Activated CD8-positive, alpha-beta memory T cell treated with anti-CD3 and anti-CD28 coated beads for 4 hours (primary cell): ENCODE data around the gene ZNF224.
"Not testable (repeated sequence)": the region's sequence is repeated elsewhere in the genome, so short reads cannot be mapped to it uniquely, and the experiment has no call there.

Experiments used
- DNase-seq, 2 donors: peaks; one replicate each; pipeline ENCODE4 v3.0.0-alpha.2; 2020; ENCODE audit warnings: low read depth in 2 of 2

The ZNF224 gene

DNA sequence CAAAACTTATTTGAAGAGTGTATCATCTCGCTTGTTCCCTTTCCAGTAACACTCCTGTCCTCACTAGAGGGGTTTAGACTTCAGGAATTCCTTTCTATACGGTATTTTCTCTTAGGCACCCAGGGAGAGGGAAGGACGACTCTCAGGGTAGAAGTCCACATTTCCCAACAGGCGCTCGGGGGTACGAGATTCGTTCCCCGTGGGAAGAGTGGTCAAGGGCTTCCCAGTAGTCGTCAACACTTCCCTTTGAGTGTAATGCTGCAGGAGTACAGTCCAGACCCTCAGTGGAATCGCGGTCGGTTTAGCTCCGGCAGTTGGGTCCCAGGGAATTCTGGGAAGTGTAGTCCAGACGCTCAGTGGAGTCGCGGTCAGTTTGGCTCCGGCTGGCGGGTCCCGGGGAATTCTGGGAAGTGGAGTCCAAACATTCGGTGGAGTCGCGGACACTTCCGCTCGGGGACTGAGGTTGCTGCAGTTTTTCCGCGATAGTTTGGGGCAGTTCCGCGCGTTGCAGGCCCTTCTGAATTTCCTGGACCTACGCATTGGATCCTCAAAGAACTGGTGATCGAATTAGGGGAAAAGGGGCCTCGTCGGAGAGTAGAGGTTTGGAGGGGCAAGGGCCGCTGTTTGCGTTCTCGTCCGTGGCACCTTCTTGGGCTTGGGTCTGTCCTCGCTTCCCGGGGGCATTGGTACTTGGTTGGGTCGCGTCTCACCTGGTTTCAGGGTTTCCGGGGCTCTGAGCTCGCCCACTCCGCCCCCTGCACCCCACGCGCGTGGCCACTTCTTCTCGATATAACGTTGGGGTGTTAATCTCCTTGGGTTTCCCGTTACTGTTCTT lies at the start of gene ZNF224:
Gene ZNF224, plus strand, starts transcription at position 431 of the 835 bp plus-strand sequence. CDS start 3,513 bp downstream, outside the sequence.
- peak; percentile 68 to 74 for DNase-seq

DNA sequence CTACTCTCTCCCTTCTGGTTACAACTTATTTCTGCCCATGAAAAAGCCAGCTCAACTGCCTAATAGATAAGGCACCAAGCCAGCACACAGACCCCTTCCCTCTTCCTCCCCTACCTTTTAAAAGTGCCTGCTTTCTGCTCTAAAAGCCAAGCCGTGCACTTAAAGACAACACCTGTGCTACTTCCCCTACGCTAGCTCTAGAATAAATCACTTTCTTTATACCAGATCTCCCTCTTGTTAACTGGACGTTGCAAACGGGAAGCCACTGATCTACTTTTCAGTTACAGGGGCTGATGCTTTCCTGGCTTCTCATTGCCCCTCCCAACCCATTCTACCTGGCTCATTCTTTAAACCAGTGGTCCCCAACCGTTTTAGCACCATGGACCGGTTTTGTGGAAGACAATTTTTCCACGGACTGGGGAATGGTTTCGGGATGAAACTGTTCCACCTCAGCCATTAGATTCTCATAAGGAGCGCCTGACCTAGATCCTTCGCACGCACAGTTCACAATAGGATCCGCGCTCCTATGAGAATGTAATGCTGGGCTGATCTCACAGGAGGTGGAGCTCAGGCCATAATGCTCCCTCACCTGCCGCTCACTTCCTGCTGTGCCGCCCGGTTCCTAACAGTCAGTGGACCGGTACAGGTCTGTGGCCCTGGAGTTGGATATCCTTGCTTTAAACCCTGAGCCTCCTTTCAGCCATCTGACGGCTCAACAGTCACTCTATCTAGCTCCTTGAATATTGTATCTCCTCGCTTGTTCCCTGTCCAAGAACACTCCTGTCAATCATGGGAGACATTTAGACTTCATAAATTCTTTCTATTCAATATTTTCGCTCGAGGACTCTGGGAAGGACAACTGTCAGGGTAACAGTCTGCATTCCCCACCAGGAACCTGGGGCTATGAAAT lies 43.2 kb upstream of the ZNF224 start:
- DNase-seq, result no peak

DNA sequence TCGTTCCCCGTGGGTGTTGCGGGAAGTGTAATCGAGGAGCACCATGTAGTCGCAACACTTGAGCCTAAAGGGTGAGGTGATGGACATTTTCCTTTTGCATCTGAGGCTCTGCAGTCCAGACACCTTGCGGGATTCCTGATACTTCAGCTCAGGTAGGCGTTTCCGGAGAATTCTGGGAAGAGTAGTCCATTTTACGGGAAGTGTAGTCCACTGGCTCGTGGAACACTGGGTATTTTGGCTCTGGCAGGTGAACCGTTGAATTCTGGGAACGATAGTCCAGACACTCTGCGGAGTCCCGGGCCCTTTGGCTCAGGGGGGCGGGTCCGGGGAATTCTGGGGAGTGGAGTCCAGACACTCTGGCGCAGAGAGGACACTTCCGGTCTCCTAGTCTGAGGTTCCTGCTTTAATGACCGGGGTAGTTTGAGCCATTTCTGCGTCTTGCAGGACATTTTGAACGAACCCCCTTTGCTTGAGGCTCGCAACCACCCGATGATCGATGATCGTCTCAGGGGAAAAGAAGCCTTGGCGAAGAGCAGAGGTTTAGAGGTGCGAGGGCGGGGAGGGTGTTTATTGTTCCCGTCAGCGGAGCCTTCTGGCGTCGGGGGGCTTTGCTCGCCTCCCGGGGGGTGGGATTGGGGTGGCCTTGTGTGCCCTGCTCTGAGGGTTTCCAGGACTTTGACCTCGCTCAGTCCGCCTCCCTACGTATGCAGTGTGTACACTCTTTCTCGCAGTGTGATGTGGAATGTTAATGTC lies 42.3 kb upstream of the ZNF224 start, which contains the start of gene ZNF223:
Gene ZNF223, plus strand, starts transcription at position 387 of the 753 bp plus-strand sequence. CDS start 3,141 bp downstream, outside the sequence.
- peak; percentile 34 to 43 for DNase-seq

DNA sequence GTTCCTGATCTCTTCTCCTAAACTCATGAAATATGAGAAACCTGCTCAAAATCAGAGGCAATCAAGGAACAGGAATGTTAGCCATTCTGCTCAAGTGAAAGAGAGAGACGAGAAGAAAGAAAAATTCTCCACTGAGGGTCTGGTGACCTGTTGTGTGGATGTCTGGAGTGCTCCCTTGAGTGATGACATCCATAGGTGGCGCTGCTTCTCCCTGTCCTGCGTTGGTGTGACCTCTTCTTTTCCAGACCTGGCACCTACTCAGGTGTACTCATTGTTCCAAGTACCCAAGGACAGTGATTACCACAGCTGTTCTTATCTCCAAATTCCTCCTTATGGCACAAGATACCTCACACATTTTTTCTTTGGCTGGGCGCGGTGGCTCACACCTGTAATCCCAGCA lies 38.3 kb upstream of the ZNF224 start:
- no peak for DNase-seq

DNA sequence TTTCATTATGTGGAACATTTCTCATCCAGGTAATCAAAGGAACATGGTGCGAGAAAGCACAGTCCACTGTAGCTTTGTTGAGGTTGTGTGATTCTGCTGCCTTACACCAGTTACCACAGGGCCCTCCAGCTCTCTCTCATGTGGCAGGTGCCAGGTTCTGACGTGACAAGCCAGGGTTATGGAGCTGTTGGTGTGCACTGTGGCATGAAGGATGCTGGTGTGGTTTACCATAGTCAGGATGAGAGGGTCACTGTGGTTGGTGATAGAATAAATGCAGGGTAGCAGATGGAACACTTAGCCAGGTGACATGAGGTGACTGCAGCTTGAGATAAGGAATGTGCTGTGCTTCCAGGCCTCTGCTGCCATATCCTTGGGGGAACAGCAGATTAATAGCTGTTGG lies 34.9 kb upstream of the ZNF224 start:
- no peak for DNase-seq

DNA sequence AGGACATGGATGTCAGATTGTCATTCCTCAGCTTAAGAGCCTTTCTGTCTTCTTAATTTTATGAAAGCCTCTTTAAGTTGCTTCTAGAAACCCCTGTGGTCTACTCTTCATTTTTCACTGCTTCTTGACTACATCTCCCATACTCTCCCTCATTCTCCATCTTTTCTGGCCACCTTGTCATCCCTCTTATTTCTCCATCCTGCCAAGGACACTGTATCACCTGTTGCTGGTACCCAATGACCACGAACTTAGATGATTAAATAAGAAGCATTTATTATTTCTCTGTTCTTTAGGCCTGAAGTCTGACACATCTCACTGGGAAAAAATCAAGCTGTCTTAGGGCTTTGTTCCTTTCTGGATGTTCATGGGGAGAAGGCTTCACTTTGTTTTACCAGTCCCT lies 33.1 kb upstream of the ZNF224 start:
- DNase-seq, result no peak

DNA sequence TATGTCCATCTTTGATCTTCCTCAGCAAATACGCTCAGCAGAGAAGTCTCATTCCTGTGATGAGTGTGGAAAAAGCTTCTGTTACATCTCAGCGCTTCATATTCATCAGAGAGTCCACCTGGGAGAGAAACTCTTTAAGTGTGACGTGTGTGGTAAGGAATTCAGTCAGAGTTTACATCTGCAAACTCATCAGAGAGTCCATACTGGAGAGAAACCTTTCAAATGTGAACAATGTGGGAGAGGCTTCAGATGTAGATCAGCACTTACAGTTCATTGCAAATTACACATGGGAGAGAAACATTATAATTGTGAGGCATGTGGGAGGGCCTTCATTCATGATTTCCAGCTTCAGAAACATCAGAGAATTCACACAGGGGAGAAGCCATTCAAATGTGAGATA lies 27.9 kb upstream of the ZNF224 start:
- no peak for DNase-seq

DNA sequence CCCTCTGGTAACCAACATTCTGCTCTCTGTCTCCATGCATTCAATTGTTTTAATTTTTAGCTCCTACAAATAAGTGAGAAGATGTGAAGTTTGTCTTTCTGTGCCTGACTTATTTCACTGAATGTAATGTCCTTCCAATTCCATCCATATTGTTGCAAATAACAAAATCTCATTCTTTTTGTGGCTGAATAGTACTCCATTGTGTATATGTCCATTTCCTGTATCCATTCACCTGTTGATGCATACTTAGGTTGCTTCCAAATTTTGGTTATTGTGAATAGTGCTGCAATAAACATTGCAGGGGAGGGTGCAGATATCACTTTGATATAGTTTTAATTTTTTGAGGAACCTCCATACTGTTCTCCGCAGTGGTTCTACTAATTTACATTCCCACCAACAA lies 24.7 kb upstream of the ZNF224 start:
- DNase-seq, result no peak

DNA sequence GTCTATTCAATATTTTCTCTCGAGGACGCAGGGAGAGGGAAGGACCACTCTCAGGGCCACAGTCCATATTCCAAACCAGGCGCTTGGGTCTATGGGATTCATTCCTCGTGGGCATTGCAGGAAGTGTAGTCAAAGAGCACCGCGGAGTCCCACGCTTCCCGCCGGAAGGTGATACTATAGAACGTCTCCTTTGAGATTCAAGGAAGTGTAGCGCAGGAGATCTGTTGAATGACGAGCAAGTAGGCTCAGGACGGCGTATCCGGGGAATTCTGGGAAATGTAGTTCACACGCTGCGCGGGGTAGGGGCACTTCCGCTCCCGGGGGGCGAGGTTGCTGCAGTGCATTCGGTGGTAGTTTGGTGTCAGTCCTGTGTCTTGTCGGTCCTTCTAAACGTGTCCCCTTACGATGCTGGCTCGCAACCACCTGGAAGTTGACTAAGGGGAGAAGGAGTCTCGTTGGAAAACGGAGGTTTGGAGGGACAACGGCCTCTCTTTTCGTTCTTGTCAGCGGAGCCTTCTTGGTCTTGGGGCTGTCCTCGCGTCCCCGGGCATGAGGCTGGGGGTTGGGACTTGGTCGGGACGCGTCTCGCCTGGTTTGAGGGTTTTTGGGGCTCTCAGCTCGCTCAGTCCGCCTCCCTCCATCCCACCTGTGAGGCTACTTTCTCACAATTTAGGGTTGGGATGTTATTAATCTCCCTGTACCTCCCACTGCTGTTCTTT lies 22.2 kb upstream of the ZNF224 start, which contains the start of gene ZNF284:
Gene ZNF284, plus strand, starts transcription at position 336 of the 719 bp plus-strand sequence. CDS start 4,231 bp downstream, outside the sequence.
- DNase-seq, result peak; percentile 66 to 73

DNA sequence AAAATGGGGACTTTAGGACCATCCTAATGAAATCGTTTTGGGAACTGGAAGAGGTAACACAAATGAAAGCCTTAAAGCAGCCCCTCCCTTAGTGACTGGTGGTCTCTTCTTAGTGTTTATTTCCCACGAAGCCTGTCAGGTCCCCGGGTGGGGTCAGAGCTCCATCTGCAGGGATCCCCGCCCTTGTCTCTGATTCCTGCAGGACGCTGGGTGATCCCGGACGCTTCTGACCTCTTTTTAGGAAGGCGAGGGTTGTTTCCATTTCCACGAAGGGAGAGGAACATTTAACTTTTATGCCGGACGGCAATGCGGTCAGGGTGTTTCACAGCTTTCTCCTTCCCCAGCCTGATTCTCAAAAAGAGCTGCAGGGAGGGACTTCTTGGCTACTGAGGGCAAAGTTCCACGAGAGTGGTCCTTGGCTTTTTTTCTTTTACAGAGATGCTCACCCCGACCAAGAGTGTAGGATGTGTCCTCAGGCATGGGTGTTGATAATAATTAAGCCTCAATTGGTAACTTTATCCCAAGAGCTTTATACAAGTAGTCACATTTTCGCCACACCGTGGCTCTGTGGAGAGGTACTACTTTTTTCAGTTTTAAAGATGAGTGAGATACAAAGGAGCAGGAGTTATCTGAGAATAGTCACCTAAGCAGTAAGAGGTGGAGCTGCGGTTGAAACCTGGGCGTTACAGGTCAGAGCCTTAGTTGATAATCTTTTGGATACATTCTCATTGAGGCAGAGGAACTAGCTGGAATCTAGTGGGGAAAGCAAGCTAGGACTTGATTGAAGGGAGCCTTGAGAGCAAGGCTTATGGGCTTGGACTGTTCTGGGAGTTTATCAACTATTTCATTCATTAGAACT lies 21.4 kb upstream of the ZNF224 start:
- DNase-seq, result no peak

DNA sequence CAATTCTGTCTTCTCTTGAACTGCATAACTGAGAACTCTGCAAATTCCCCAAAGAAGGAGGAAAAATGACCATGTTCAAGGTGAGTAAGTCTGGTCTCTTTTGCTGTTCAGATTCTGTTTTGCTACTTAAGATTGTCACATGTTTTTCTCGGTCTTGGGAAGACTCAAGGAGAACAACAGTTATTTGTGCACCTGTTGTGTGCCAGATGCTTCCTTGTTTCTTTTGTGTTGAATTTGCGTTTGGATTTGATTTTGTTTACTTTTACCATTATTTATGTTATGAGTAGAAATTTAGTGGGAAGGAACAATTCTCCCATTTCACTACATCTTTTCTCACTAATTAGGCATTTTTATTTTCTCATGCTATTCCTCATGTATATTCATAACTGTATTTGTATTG lies 17.8 kb upstream of the ZNF224 start:
- DNase-seq, result no peak

DNA sequence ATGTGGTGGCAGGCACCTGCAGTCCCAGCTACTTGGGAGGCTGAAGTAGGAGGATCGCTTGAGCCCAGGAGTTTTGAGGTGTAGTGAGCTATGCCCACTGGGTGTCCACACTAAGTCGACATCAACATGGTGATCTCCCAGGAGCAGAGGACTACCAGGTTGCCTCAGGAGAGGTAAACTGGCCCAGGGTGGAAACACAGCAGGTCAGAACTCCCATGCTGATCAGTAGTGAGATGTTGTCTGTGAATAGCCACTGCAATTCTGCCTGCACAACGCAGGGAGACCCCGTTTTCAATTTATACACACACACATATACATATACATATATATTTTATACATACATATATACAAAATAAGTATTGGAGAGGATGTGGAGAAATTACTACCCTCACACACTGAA lies 2.1 kb upstream of the ZNF224 start:
- DNase-seq, result no peak

DNA sequence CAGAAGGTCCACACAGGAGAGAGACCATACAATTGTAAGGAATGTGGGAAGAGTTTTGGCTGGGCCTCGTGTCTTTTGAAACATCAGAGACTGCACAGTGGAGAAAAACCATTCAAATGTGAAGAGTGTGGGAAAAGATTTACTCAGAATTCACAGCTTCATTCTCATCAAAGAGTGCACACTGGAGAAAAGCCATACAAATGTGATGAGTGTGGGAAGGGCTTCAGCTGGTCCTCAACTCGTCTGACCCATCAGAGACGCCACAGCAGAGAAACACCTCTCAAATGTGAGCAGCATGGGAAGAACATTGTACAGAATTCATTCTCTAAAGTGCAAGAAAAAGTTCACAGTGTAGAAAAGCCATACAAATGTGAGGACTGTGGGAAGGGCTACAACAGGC lies 13.6 kb downstream of the ZNF224 start:
- no peak for DNase-seq

DNA sequence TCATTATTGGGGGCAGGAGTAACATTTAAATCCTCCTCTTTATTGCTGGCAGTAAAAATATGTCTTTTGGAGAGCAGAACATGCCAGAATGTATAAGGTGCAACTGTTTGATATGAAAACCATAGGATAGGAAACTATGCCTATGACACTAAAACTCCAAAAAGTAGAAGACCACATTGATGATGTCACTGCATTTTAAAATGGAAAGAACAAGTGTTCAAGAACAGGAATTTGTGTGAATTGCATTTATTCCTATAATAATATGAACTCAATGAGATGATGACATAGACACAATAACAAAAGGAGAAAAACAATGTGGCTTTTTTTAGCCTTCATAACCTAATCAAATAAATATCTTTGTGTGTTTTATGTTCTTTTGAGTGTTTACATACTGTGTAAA lies 15.3 kb downstream of the ZNF224 start:
- DNase-seq, result no peak

DNA sequence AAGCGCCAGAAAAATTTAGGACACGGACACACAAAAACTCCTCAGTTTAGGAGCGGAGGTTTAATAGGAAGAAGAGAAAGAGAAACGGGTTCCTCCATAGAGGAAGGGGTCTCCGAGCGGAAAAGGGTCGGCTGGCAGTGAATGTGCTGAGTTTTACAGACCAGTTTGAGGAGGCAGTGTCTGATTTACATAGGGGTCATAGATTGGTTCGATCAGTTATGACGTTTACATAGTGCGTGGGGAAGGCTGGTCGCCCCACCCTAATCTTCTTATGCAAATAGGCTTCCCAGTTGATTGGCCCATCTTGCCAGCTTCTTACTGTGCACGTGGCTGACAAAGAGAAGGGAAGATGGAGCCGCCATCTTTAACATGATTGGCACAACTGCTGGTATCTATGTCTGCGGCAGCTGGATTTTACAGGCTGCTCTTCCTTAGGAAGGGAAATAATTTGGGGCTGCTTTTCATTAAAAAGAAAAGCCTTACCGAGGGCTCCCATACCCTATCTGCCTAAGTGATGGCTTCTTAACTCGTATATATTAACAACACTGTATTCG lies 17.8 kb downstream of the ZNF224 start:
- DNase-seq, result no peak

DNA sequence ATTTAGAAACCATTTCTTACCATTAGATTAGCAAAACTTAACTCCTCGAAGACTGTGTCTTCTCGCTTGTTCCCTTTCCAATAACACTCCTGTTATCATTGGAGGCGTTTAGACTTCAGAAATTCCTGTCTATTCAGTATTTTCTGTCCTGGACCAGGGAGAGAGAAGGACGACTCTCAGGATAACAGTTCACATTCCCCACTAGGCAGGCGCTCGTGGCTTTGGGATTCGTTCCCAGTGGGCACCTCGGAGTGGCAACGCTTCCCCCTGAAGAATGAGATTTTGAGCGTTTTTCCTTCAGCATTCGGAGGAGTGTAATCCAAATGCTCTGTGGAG lies 18.6 kb downstream of the ZNF224 start:
- no peak for DNase-seq

DNA sequence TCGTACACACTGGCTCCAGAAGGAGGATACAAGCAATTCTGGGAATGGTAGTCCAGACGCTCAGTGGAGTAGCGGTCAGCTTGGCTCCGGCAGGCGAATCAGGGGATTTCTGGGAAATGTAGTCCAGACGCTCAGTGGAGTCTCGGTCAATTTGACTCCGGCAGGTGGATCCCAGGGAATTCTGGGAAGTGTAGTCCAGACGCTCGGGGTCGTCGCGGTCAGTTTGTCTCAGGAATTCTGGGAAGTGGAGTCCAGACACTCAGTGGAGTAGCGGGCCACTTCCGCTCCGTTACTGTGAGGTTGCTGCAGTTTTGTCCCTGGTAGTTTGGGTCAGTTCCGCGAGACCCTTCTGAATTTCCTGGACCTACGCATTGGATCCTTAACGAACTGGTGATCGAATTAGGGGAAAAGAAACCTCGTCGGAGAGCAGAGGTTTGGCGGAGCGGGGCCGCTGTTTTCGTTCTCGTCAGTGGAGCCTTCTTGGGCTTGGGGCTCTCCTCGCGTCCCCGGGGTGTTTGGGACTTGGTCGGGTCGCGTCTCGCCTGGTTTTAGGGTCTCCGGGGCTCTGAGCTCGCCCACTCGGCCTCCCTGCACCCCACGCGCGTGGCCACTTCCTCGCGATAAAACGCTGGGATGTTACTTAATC lies 19.1 kb downstream of the ZNF224 start, which contains the start of gene ZNF225:
Gene ZNF225, plus strand, starts transcription at position 262 of the 646 bp plus-strand sequence. CDS start 2,429 bp downstream, outside the sequence.
- peak; percentile 74 to 78 for DNase-seq

DNA sequence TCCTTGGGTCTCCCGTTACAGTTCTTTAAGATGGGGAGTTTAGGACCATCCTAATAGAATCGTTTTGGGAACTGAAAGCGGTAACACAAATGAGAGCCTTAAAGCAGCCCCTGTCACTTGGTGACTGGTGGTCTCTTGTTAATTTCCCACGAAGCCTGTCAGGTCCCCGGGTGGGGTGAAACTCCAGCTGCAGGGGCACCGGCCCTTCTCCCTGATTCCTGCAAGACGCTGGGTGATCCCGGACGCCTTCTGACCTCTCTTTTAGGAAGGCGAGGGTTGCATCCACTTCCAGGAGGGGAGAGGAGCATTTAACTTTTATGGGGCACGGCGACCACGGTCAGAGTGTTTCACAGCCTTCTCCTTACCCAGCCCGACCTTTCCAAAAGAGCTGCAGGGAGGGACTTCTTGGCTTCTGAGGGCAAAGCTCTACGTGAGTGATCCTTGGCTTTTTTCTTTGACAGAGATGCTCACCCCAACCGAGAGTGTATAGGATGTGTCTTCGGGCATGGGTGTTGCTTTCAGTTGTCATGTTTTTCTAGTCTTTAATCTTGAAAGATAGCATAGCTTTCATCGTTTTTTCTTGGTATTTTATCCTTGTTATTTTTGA lies 19.7 kb downstream of the ZNF224 start:
- DNase-seq, result no peak

DNA sequence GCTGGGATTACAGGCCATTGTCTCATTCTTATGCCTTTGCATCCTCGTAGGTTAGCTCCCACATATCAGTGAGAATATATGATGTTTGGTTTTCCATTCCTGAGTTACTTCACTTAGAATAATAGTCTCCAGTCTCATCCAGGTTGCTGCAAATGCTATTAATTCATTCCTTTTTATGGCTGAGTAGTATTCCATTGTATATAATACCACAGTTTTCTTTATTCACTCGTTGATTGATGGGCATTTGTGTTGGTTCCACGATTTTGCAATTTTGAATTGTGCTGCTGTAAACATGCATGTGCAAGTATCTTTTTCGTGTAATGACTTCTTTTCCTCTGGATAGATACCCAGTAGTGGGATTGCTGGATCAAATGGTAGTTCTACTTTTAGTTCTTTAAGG lies 27.0 kb downstream of the ZNF224 start:
- DNase-seq, result not testable (repeated sequence)
